ENCODE data around the gene BNC2.

Gene BNC2

GRCh38 chr9:16627967-16628366 lies 242.5 kb downstream of the BNC2 start:
- Mint-ChIP-seq H3K4me3 (no peak overlapping the region), H3K36me3 (ENCODE audit: low read depth) (no peaks in the 10 kb centered on the region), H3K27ac (no peak overlapping the region), H3K9me3 (peaks cover 3% of the 10 kb centered on the region), H3K4me1 (ENCODE audit: low read depth) (no peaks in the 10 kb centered on the region), H3K27me3 (ENCODE audit: low read depth) (no peaks in the 10 kb centered on the region)

DNA sequence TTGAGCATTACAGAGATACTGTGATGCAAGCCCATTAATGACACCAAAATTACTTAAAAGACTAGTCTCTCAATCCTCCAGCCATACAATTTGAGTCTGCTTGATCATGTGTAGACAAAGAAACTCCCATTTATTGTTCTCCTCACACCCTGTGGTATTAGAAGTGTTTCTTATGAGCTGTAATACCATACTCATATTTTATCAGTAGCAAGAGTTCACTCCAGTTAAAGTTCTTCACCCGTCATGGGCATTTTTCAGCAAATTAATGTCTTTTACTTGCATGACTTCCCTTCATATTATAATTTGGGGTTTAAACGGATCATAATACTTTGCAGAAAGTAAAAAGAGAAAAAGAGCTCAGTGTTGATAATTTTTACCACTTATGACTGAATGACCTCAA lies 242.9 kb downstream of the BNC2 start:
- H3K4me1 Mint-ChIP-seq (ENCODE audit: low read depth) = no peaks in the 10 kb centered on the region
- H3K36me3 Mint-ChIP-seq (ENCODE audit: low read depth) = no peaks in the 10 kb centered on the region
- H3K27me3 Mint-ChIP-seq (ENCODE audit: low read depth) = no peaks in the 10 kb centered on the region
- peaks cover 3% of the 10 kb centered on the region for H3K9me3 Mint-ChIP-seq
- no peak overlapping the region for H3K4me3 Mint-ChIP-seq
- no peak overlapping the region for H3K27ac Mint-ChIP-seq

DNA sequence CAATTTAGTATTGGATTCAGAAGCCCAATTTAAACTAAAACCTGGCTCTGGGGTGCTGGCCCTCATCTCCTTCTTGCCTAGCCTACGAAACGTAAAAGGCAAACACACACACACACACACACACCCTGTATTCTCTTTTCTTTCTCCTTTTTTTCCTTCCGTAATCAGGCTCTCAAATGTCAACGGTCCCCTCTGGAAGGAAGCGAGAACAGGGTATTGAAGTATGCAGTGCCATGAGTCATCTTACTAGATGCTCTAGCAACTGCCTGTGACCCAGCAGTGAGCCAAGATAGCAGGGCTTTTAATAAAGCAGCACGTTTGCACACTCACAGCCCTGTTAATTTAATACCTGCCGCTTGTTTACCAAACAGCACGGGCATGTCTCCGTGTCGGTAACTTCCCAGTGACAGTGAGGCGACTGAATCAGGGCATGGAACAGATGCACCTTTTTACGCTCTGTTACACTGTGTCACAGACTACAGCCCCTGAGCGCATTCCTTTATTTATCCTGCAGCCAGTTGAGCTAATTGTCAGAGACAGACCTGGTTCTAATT lies 243.8 kb downstream of the BNC2 start:
- H3K27me3 Mint-ChIP-seq (ENCODE audit: low read depth) = no peaks in the 10 kb centered on the region
- no peak overlapping the region for H3K27ac Mint-ChIP-seq
- H3K36me3 Mint-ChIP-seq (ENCODE audit: low read depth) = no peaks in the 10 kb centered on the region
- no peaks in the 10 kb centered on the region for H3K4me1 Mint-ChIP-seq (ENCODE audit: low read depth)
- H3K4me3 Mint-ChIP-seq = no peak overlapping the region
- H3K9me3 Mint-ChIP-seq = peaks cover 3% of the 10 kb centered on the region

GRCh38 chr9:16625811-16626210 lies 244.7 kb downstream of the BNC2 start:
- H3K9me3 Mint-ChIP-seq = no peaks in the 10 kb centered on the region
- no peak overlapping the region for H3K27ac Mint-ChIP-seq
- no peaks in the 10 kb centered on the region for H3K4me1 Mint-ChIP-seq (ENCODE audit: low read depth)
- no peaks in the 10 kb centered on the region for H3K27me3 Mint-ChIP-seq (ENCODE audit: low read depth)
- no peaks in the 10 kb centered on the region for H3K36me3 Mint-ChIP-seq (ENCODE audit: low read depth)
- H3K4me3 Mint-ChIP-seq = no peak overlapping the region

DNA sequence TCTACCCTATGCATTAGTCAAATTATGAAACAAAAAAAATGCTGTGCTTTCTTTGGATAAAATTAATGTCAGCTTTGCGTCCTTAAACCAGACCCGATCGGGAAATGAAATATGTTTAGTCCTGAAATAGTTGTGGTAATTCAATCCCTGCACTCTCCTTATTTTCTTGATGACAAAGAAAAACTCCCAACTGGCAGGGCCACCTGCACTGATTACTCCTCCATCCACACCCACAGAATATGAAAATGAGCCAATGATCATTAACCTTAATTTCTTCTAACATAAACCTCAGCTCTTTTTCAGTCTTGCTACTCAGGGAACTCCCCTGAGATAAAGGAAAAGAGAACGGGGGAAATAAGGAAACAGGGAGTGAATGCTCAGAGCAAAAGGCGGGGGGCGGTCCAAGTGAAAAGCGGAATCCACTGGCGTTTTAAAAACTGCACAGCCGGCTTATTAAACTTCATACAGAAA lies 245.3 kb downstream of the BNC2 start:
- no peaks in the 10 kb centered on the region for H3K9me3 Mint-ChIP-seq
- H3K36me3 Mint-ChIP-seq (ENCODE audit: low read depth) = no peaks in the 10 kb centered on the region
- H3K4me1 Mint-ChIP-seq (ENCODE audit: low read depth) = no peaks in the 10 kb centered on the region
- no peaks in the 10 kb centered on the region for H3K27me3 Mint-ChIP-seq (ENCODE audit: low read depth)
- no peak overlapping the region for H3K4me3 Mint-ChIP-seq
- no peak overlapping the region for H3K27ac Mint-ChIP-seq

- no peak overlapping the region for H3K4me3 Mint-ChIP-seq
- H3K27ac Mint-ChIP-seq = no peak overlapping the region
- no peaks in the 10 kb centered on the region for H3K9me3 Mint-ChIP-seq
- H3K27me3 Mint-ChIP-seq (ENCODE audit: low read depth) = no peaks in the 10 kb centered on the region
- no peaks in the 10 kb centered on the region for H3K36me3 Mint-ChIP-seq (ENCODE audit: low read depth)
- no peaks in the 10 kb centered on the region for H3K4me1 Mint-ChIP-seq (ENCODE audit: low read depth)
Observed at GRCh38 chr9:16624744-16625117, 245.7 kb downstream of the BNC2 start.

GRCh38 chr9:16623989-16624743 lies 246.3 kb downstream of the BNC2 start:
- Mint-ChIP-seq H3K4me1 (ENCODE audit: low read depth) (no peaks in the 10 kb centered on the region), H3K36me3 (ENCODE audit: low read depth) (no peaks in the 10 kb centered on the region)

DNA sequence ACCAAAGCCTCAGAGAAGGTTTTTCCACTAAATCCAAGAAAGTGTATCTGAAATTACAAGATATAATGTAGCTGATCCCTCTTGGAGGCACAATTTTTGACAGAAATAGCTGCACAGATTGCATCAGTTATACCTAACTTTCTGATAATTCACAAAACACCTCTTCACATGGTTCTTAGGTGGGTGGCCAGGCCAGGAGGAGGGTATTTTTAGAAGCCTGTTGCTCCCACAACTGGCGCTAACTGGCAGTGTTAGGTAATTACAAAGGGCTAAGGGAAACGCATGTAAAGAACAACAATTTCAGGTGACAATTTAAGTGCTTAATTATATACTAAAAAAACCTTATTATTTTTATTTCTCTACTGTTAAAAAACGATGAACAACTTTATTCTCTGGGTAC lies 247.9 kb downstream of the BNC2 start:
- Mint-ChIP-seq H3K9me3 (no peaks in the 10 kb centered on the region), H3K27ac (no peak overlapping the region), H3K27me3 (ENCODE audit: low read depth) (no peaks in the 10 kb centered on the region), H3K36me3 (ENCODE audit: low read depth) (no peaks in the 10 kb centered on the region), H3K4me1 (ENCODE audit: low read depth) (no peaks in the 10 kb centered on the region), H3K4me3 (no peak overlapping the region)

More at GRCh38 chr9:16623989-16624743, 246.3 kb downstream of the BNC2 start:
- H3K27me3 Mint-ChIP-seq (ENCODE audit: low read depth) = no peaks in the 10 kb centered on the region
- no peak overlapping the region for H3K27ac Mint-ChIP-seq
- H3K9me3 Mint-ChIP-seq = no peaks in the 10 kb centered on the region
- H3K4me3 Mint-ChIP-seq = no peak overlapping the region

GRCh38 chr9:16619914-16620520 lies 250.5 kb downstream of the BNC2 start:
- Mint-ChIP-seq H3K4me1 (ENCODE audit: low read depth) (no peaks in the 10 kb centered on the region), H3K36me3 (ENCODE audit: low read depth) (no peaks in the 10 kb centered on the region), H3K27ac (no peak overlapping the region), H3K9me3 (no peaks in the 10 kb centered on the region), H3K4me3 (no peak overlapping the region), H3K27me3 (ENCODE audit: low read depth) (no peaks in the 10 kb centered on the region)

DNA sequence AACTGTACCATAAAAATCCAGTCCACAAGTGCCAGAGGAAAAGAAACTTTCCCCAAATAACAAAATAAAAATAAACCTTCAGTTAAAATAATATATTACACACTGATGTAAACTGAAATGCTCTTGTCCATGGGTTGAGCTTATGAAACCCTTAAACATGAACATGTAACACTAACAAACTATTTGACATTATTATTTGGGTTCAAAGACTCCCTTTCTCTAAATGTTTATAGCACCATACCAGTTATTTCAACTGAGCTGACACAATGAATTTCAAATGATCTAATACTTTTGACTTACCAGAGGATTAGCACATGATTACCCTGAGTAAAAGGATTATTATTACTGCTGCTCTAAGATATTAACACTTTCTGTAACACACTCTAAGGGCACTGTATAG lies 251.1 kb downstream of the BNC2 start:
- H3K27me3 Mint-ChIP-seq (ENCODE audit: low read depth) = no peaks in the 10 kb centered on the region
- no peaks in the 10 kb centered on the region for H3K4me1 Mint-ChIP-seq (ENCODE audit: low read depth)
- H3K9me3 Mint-ChIP-seq = no peaks in the 10 kb centered on the region
- H3K4me3 Mint-ChIP-seq = no peak overlapping the region
- no peak overlapping the region for H3K27ac Mint-ChIP-seq
- H3K36me3 Mint-ChIP-seq (ENCODE audit: low read depth) = no peaks in the 10 kb centered on the region

DNA sequence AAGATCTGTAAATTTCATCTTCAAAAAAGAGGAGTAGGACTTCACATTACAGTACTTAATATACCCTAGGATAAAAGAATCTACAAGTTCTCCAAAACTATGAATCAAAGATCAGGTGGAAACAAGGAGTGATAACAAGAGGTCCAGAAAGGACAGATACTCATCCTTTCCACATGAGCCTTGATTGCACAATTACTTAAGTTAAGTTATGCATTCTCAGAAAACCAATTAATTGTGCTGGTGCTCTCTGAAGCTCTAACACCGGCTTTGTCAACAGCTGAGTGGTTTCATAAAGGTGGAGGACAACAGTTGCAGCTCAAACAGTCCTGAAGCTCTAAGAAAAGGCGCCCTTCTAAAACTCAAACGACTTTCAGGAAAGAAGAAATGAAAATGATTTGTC lies 251.9 kb downstream of the BNC2 start:
- Mint-ChIP-seq H3K36me3 (ENCODE audit: low read depth) (no peaks in the 10 kb centered on the region), H3K4me3 (no peak overlapping the region), H3K9me3 (no peaks in the 10 kb centered on the region), H3K4me1 (ENCODE audit: low read depth) (no peaks in the 10 kb centered on the region), H3K27me3 (ENCODE audit: low read depth) (no peaks in the 10 kb centered on the region), H3K27ac (no peak overlapping the region)

- Mint-ChIP-seq H3K36me3 (ENCODE audit: low read depth) (no peaks in the 10 kb centered on the region), H3K27ac (no peak overlapping the region), H3K4me1 (ENCODE audit: low read depth) (no peaks in the 10 kb centered on the region), H3K27me3 (ENCODE audit: low read depth) (no peaks in the 10 kb centered on the region), H3K4me3 (no peak overlapping the region), H3K9me3 (no peaks in the 10 kb centered on the region)
Observed at GRCh38 chr9:16616686-16617085, 253.8 kb downstream of the BNC2 start.

GRCh38 chr9:16615451-16615850 lies 255.0 kb downstream of the BNC2 start:
- H3K36me3 Mint-ChIP-seq (ENCODE audit: low read depth) = no peaks in the 10 kb centered on the region

DNA sequence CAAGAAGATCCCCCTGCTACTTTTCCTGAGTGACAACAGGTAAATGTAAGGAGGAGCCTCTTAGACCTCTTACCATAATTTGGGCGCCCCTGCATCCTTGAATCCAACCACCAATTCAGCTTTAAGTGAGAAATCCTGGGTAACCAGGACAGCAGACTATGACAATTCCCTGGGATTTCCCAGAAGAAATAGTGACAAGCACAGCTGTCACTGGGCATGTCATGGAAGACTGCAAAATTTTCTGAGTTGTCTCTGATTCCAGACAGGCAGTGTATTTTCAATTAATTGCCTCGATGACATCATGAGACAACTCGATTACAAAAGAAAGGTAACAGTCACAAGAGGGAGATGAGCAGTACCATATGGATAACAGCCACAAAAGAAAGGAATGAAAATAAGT lies 256.9 kb downstream of the BNC2 start:
- H3K9me3 Mint-ChIP-seq = no peaks in the 10 kb centered on the region
- no peak overlapping the region for H3K4me3 Mint-ChIP-seq

More at GRCh38 chr9:16615451-16615850, 255.0 kb downstream of the BNC2 start:
- Mint-ChIP-seq H3K27ac (no peak overlapping the region), H3K27me3 (ENCODE audit: low read depth) (no peaks in the 10 kb centered on the region), H3K4me3 (no peak overlapping the region), H3K9me3 (no peaks in the 10 kb centered on the region), H3K4me1 (ENCODE audit: low read depth) (no peaks in the 10 kb centered on the region)

GRCh38 chr9:16613051-16613450 lies 257.4 kb downstream of the BNC2 start:
- Mint-ChIP-seq H3K36me3 (ENCODE audit: low read depth) (no peaks in the 10 kb centered on the region), H3K4me3 (no peak overlapping the region), H3K27ac (no peak overlapping the region), H3K9me3 (no peaks in the 10 kb centered on the region), H3K4me1 (ENCODE audit: low read depth) (no peaks in the 10 kb centered on the region), H3K27me3 (ENCODE audit: low read depth) (no peaks in the 10 kb centered on the region)

More for the DNA sequence above, 256.9 kb downstream of the BNC2 start:
- Mint-ChIP-seq H3K27me3 (ENCODE audit: low read depth) (no peaks in the 10 kb centered on the region), H3K27ac (no peak overlapping the region), H3K36me3 (ENCODE audit: low read depth) (no peaks in the 10 kb centered on the region), H3K4me1 (ENCODE audit: low read depth) (no peaks in the 10 kb centered on the region)
